Right hindlimb (tissue), 1 donor: ENCODE data around the gene RERE.
A peak's percentile ranks its signal among the peaks of the same experiment; 100 is the strongest.

Experiments used
- DNase-seq: peaks from one replicate; pipeline ENCODE4 v3.0.0-alpha.2; 2018

RERE gene

DNA sequence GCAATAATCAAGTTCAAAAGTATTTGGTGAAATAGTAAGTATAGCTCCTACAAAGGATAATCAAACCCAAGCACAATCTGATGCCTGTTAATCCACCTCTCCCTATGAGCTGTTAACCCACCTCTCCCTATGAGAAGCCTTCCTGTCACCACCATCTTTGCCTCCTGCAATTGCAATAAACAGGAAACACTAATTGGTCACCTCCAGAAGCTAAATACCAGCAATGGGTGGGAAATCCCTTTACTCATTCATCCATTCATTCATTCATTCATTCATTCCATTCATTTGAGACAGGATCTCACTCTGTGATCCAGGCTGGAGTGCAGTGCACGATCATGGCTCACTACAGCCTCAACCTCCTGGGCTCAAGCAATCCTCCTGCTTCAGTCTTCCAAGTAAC, 132.8 kb downstream of the RERE start:
- DNase-seq = no peak

DNA sequence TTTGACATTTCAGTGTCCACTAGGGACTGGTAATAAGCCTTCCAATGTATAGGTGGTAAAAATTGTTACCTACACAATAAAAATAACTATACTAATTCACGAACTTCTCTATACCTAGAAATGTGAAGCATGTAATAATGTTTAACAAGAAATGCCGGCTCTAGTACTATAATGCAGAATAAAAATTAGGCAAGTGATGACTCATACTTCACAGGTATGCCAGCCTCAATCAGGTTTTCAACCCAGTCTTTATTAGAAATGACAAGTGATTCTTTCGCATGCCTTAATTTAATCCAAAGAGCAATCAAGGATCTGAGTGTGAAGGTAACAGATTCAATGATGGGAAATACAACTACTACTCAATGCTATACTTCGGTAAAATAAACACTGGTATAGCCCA, 134.9 kb downstream of the RERE start:
- DNase-seq = no peak

GRCh38 chr1:8681911-8682310, 135.5 kb downstream of the RERE start:
- DNase-seq = no peak

DNA sequence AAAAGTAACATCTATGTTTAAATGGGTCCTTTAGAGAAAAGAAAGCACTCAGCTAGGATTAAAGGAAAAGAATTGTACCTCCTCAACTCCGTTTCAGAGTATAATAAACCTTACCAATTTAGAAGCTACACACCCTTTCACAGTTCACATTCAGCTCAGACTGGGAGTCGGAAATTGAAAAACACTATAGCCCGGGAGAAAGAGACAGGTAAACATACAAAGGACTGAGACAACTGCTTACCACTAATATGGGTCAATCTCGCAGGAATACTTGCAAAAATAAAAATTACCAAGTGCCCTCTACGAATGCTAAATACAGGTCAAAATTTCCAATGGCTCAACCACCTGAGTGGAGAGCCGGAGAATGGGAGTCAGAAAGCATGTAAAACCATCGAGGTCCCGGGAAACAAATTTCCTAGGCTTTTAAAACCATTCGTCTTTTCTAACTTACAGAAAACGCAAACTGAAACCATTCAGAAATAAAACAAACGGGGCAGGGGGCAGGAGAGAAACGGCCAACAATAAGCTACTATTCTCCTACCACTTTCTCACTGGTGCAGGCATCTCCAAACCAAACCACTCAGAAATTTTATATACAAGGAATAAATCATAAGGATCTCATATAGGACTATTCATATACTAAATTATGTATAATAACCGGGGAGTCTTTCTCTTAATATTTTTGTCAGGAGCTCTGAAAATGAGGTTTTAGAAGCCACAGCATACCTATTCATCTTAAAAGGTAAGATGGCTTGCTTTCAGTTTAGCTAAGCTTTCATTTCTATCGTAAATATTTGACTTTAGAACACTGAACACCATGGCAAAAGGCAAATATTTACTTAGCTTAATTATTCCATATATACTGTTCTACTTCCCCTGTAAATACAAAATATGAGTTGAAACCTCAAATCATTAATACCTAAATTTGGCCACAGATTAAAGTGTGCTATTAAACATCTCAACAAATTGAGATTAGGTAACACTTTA, 136.5 kb downstream of the RERE start:
- no peak for DNase-seq

GRCh38 chr1:8679929-8680663, 137.3 kb downstream of the RERE start:
- no peak for DNase-seq

DNA sequence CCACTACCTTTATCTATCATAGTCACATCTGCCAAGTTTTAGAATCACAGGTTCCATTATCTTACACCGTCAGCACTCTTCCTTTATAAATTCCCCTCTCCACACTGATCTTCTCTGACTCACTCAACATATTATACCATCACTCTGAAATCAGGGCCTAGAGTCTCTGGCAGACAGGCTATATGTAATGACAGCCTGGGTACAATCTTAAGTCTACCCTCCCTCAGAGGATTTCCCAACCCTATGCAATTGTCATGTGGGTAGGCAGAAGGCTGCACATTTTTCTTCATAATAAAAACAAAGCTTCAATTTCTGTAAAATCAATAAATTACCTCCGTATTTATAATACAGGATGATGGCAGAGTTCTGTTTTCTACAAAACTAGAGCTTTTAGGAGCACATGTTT, 138.0 kb downstream of the RERE start:
- DNase-seq = no peak

- no peak for DNase-seq
Observed at GRCh38 chr1:8678673-8679394, 138.6 kb downstream of the RERE start.

DNA sequence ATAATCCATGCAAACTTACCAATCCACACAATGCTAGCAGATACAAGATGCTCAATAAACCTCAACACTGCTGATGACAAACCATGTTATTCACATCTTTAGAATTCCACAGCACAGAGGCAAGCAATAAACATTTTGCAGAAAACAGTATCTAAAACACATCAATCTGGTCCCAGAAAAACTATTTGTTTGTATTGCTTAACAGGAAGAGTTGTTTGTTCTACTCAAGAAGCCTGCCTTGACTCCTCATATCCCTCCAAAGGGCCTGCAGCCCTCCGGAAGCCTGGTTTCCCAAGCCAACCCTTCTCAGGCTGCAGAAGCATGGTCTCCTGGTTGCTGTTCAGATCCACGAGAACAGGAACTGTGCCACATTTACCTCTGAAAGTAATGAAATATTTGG, 139.7 kb downstream of the RERE start:
- DNase-seq = no peak

DNA sequence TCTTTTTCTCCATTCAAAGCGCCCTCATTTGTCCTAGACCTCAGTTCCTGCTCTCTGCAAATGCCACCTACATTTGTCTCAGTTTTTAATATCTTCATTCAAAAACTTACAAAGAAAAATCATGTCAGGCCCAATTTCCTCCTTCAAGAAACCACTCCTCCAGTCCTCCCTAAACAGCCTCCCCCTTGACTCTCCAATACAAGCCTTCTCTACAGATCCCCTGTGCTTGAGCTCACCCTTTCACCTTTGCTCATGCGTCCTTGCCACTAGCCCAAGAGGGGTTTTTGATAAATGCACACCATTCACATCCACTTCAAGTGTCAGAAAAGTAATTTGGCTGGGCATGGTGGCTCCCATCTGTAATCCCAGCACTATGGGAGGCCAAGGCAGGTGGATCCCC, 140.6 kb downstream of the RERE start:
- DNase-seq = no peak

DNA sequence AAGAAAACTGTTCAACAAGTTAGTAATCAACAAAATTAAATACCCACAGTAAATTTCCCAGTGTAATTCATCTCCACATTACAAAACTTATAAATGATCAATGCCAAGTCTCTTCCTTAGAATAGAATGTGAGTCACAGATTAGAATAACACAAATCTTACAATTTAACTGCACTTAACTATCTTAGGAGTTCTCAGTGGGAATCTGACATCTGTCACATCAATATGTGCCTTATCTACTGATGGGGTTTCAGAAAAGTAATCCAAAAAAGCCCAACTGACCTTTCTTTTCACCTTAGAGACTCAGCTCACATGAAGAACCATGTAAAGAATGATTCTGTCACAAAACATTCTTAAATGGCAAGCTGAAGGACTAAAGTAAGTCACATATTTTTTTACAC, 141.4 kb downstream of the RERE start:
- no peak for DNase-seq

GRCh38 chr1:8674912-8675311, 142.5 kb downstream of the RERE start:
- DNase-seq = no peak

- DNase-seq = no peak
Observed at GRCh38 chr1:8674481-8674880, 143.0 kb downstream of the RERE start.

DNA sequence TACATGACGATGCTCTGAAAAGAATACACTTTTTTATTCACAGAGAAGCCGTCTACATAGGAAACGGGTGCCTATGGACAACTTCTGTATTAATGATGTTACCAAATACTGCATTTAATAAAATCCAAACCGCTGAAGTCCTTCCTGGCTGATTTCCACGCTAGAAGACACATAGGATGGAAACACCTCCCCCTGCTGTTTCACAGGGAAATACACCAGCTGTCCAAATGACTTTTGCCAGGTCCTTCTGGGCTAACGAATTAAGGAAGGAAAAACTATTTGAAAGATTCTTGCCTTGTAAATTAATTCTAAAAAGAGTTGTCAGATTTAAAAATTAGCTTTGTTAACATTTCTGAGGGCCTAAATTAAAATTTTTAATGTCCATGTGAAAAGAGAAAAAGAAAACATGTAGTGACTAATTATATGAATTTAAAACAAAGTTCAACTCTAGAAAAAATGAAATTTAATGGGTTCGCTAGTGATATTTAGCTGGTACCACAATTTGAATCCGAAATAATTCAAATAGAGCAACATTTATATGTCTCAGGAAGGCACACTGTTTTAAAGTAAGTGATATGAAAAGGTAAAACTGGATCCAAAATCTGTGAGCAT, 146.0 kb downstream of the RERE start:
- peak; percentile 56 for DNase-seq

DNA sequence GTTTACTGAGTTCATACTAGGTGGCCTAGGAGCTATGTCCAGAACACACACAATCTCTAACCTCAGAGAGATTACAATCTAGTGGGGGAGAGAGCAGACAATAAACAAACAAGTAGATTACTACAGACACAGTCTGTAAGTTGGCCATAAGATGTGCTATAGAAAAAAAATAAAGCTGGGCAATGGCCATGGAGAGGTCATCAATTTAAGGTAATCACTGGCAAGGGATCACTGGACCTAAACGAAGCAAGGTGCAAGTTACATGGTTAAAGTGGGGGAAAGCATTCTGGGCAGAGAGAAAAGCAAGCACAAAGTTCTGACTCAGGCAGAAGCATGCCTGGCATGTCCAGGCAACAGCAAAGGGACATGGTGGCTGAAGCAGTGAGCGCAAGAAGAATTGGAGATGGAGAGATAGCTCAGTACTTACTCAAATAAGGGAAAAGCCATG, 147.0 kb downstream of the RERE start:
- DNase-seq = no peak

- no peak for DNase-seq
Observed at GRCh38 chr1:8669606-8670335, 147.7 kb downstream of the RERE start.

DNA sequence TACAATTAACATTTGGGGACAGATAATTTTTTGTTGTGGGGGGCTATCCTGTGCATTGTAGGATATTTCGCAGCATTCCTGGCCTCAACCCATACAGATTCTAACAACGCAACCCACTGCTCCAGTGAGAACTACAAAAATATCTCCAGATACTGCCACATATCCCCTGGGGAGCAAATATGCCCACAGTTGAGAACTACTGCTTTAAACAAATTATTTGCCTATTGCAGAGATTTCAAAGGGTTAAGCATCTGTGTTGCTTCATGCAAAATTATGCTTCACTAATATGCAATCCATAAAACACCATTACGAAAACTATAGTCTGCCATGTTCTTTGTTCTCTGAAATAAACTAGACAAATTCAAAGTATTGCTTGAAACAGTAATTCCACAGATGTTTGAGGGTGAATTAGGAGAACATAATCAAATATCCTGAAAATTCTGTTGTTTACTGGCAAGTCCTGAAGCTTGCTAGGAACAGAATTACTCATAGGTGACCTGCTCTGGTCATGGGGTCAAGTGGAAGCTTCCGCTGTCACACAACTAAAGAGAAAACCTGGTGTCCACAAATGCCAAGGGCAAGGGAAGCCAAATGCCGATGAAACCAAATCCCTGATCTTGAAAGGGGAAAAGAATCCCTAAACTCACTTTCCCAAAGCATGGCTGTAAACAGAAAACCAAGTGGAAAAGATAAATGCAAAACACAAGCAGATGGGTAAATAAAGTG, 149.4 kb downstream of the RERE start:
- no peak for DNase-seq

DNA sequence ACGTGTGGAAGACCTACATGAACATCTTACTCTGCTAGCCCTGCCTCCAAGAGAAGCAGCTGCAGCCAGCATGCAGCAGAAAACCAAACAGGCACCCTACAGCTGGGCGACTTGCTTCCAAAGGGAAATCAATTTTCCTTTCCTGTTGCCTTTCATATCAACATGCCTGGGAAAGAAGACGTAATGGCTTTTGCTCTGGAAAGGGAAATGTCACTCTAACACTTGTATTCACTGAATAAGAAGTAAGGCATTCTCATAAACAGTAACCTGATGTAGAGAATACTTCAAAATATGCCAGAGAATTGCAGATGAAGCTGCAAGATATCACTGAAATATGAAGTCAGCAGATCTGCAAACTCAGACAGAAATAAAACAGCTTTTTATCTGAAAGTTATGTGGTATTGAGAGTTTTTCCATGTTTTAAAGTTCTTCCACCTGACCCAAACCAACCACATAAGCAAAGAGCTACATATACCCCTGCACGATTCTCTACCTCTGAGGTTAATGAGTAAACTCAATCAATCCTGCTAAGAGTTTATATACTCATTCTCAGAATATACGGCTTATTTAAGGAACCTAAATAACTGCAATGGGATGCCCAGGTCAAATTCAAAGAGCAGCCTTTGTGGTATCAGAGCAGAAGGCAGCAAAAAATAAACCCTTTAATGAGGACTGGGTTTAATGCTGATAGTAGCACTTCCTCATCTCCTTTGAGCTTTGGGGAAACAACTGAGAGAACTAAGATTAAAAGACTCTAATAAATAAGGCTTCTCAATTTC, 150.9 kb downstream of the RERE start:
- DNase-seq = no peak

- no peak for DNase-seq
Observed at GRCh38 chr1:8665833-8666232, 151.6 kb downstream of the RERE start.

DNA sequence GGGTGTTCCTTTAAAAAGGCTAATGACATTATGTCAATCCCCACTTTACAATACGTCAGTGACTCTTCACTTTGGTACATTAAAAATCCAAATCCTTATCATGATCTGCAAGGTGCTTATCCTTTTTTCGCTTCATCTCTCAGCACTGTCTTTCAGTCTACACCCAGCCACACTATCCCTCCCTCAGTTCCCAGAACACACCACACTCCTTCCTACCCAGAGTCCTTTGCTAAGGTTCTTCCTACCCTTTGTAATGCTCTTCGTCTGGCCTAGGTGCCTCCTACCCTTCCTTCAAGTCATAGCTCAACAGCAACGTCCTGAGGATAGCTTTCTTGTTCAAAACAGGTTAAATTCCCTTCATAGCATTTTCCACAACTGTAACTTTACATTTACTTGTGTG, 152.6 kb downstream of the RERE start:
- DNase-seq = no peak

- no peak for DNase-seq
Observed at GRCh38 chr1:8663915-8664329, 153.5 kb downstream of the RERE start.
